HepG2 (cell line): Measurements from ENCODE around the gene RCOR1. TPM values are rescaled to one million over a fixed set of nuclear protein-coding genes. Genes with fewer than 3 reads are reported as not detected.

Experiments
- AGO2 ChIP-seq: fragments of 200-400 bp; formaldehyde crosslinking; optimal IDR thresholded peaks from 2 replicates; pipeline ENCODE3; 2017; ENCODE audit warnings: mild to moderate bottlenecking, low read depth, low read length, moderate library complexity
- CCAR2 ChIP-seq: fragments of 200-400 bp; formaldehyde crosslinking; optimal IDR thresholded peaks from 2 replicates; pipeline ENCODE3; 2018; ENCODE audit warnings: low read depth, mild to moderate bottlenecking, low read length, moderate library complexity
- CREB3 ChIP-seq: sonication (generic); formaldehyde crosslinking; IDR thresholded peaks from 2 replicates; pipeline ENCODE4 v1.5.0; 2020; ENCODE audit warnings: missing genetic modification reagents
- CREM ChIP-seq, 2 experiments: sonication (generic) in 1 of 2; formaldehyde crosslinking in 1 of 2; IDR thresholded peaks; 2 replicates each; pipeline versions ENCODE4 v1.4.0 to v1.6.1; 2016 to 2020; ENCODE audit warnings: antibody characterized with exemption in 1 of 2, mild to moderate bottlenecking in 1 of 2, missing genetic modification reagents in 1 of 2
- CSRNP2 ChIP-seq: sonication (generic); formaldehyde crosslinking; conservative IDR thresholded peaks from 2 replicates; pipeline ENCODE4 v1.8.0; 2022; ENCODE audit warnings: low read depth, missing genetic modification reagents
- NR2F2 ChIP-seq: IDR thresholded peaks from 2 replicates; pipeline ENCODE4 v1.6.1; 2012; ENCODE audit warnings: low read depth, inconsistent platforms, borderline replicate concordance
- RAD21 ChIP-seq: fragments of 450-650 bp; formaldehyde crosslinking; IDR thresholded peaks from 2 replicates; pipeline ENCODE4 v1.5.0; 2020; ENCODE audit warnings: mild to moderate bottlenecking
- RFX1 ChIP-seq: fragments of 450-650 bp; IDR thresholded peaks from 2 replicates; pipeline ENCODE4 v1.6.1; 2017
- SRSF4 ChIP-seq: fragments of 200-400 bp; formaldehyde crosslinking; IDR thresholded peaks from one replicate; pipeline ENCODE4 v1.6.1; 2018; ENCODE audit warnings: mild to moderate bottlenecking, low read depth, low read length, moderate library complexity; ENCODE audit not compliant: poor library complexity, severe bottlenecking
- SSRP1 ChIP-seq: IDR thresholded peaks from 2 replicates; pipeline ENCODE4 v1.6.1; 2016; ENCODE audit warnings: control low read depth
- TRIM22 ChIP-seq: fragments of 450-650 bp; IDR thresholded peaks from 2 replicates; pipeline ENCODE4 v1.6.1; 2017
- UBTF ChIP-seq: sonication (generic); formaldehyde crosslinking; IDR thresholded peaks from 2 replicates; pipeline ENCODE4 v1.4.0; 2020; ENCODE audit warnings: mild to moderate bottlenecking, missing genetic modification reagents
- YY1 ChIP-seq: IDR thresholded peaks from 2 replicates; pipeline ENCODE4 v1.6.1; 2011; ENCODE audit warnings: low read length, low read depth, moderate library complexity, mild to moderate bottlenecking; ENCODE audit not compliant: insufficient read depth, insufficient replicate concordance
- ZBTB37 ChIP-seq: sonication (generic); formaldehyde crosslinking; IDR thresholded peaks from 2 replicates; pipeline ENCODE4 v1.4.0; 2020; ENCODE audit warnings: mild to moderate bottlenecking, missing genetic modification reagents
- ZFP91 ChIP-seq: sonication (generic); formaldehyde crosslinking; IDR thresholded peaks from 2 replicates; pipeline ENCODE4 v1.9.0; 2022; ENCODE audit warnings: missing genetic modification reagents, mild to moderate bottlenecking, borderline replicate concordance
- ZFY ChIP-seq: sonication (generic); formaldehyde crosslinking; IDR thresholded peaks from 2 replicates; pipeline ENCODE4 v1.4.0; 2020; ENCODE audit warnings: missing genetic modification reagents
- ZKSCAN8 ChIP-seq: IDR thresholded peaks from 2 replicates; pipeline ENCODE4 v1.6.1; 2016; ENCODE audit warnings: borderline replicate concordance, missing genetic modification reagents, missing compliant biosample characterization
- ZNF333 ChIP-seq: sonication (generic); formaldehyde crosslinking; IDR thresholded peaks from 2 replicates; pipeline ENCODE4 v1.4.0; 2020; ENCODE audit warnings: mild to moderate bottlenecking, missing genetic modification reagents, borderline replicate concordance
- ZNF484 ChIP-seq: sonication (generic); formaldehyde crosslinking; IDR thresholded peaks from 2 replicates; pipeline ENCODE4 v1.5.1; 2020; ENCODE audit warnings: mild to moderate bottlenecking, low read depth, missing genetic modification reagents, borderline replicate concordance
- ZSCAN12 ChIP-seq: sonication (generic); formaldehyde crosslinking; IDR thresholded peaks from 2 replicates; pipeline ENCODE4 v1.9.0; 2021; ENCODE audit warnings: mild to moderate bottlenecking, missing genetic modification reagents
- polyA plus RNA-seq, 8 experiments: library from polyadenylated mRNA; depleted of rRNA in 3 of 8; stranded (reverse) in 7 of 8; unstranded in 1 of 8; fragments of >200 nt; fragmentation: Illumina TruSeq in 4 of 8; extraction: Trizol in 4 of 8; gene quantifications; 2 replicates each; pipeline versions ENCODE4 v1.2.1 to v1.2.3, GENCODE V29; 2011 to 2016; ENCODE audit warnings: low read depth in 4 of 8, missing spikeins in 1 of 8, mixed read lengths in 1 of 8; ENCODE audit not compliant: insufficient read depth in 1 of 8
- total RNA-seq, 5 experiments: library from RNA; depleted of rRNA; stranded (reverse); fragments of >200 nt; fragmentation: Illumina TruSeq; extraction: Trizol; gene quantifications; 2 replicates each; pipeline ENCODE4 v1.2.3, GENCODE V29; 2016; ENCODE audit warnings: low read depth in 1 of 5

Gene RCOR1
- total and polyA plus RNA-seq, 2 of the 13 experiments (the other 11 are each of a cell fraction or from before 2014, with no cell fraction given): 10.2 to 11.1 TPM

- TF ChIP-seq RFX1 (no peak), NR2F2 (no peak), ZKSCAN8 (CRISPR knock-in tag) (no peak), TRIM22 (no peak), RAD21 (CRISPR knock-in tag) (0 out of 2 replicates have a peak, but pooled peaks have one; percentile 15), ZFY (CRISPR knock-in tag) (peak; percentile 57), CSRNP2 (CRISPR knock-in tag) (no peak), SSRP1 (CRISPR knock-in tag) (no peak), UBTF (CRISPR knock-in tag) (peak; percentile 40; the same call in 1 of the 2 replicates), SRSF4 (no peak), CREM (IDR thresholded peaks at IDR 0.05) (no peak), CREM (CRISPR knock-in tag; IDR thresholded peaks at IDR 0.05) (no peak), ZNF484 (CRISPR knock-in tag) (no peak), ZFP91 (CRISPR knock-in tag) (no peak), ZSCAN12 (CRISPR knock-in tag) (no peak), CREB3 (no peak), YY1 (peak; percentile 21), CCAR2 (no peak), ZBTB37 (no peak), AGO2 (peak; percentile 19), ZNF333 (no peak)
These were observed 185.4 kb downstream of the RCOR1 start (continued) for GRCh38 chr14:102777711-102778337.
